NCI-H345 treated with DMSO at 0.1 percent for 48 hours (cell line): ENCODE data around the gene SNAPC2.
"Not testable (repeated sequence)": the region's sequence is repeated elsewhere in the genome, so short reads cannot be mapped to it uniquely, and the experiment has no call there.

Experiments used
- DNase-seq: peaks from one replicate; lab custom pipeline; 2025; ENCODE audit not compliant: unreplicated experiment; lab: John Stamatoyannopoulos, UW

The SNAPC2 gene

GRCh38 chr19:7921302-7921966 is 1.3 kb downstream of the SNAPC2 start:
- no peak for DNase-seq

DNA sequence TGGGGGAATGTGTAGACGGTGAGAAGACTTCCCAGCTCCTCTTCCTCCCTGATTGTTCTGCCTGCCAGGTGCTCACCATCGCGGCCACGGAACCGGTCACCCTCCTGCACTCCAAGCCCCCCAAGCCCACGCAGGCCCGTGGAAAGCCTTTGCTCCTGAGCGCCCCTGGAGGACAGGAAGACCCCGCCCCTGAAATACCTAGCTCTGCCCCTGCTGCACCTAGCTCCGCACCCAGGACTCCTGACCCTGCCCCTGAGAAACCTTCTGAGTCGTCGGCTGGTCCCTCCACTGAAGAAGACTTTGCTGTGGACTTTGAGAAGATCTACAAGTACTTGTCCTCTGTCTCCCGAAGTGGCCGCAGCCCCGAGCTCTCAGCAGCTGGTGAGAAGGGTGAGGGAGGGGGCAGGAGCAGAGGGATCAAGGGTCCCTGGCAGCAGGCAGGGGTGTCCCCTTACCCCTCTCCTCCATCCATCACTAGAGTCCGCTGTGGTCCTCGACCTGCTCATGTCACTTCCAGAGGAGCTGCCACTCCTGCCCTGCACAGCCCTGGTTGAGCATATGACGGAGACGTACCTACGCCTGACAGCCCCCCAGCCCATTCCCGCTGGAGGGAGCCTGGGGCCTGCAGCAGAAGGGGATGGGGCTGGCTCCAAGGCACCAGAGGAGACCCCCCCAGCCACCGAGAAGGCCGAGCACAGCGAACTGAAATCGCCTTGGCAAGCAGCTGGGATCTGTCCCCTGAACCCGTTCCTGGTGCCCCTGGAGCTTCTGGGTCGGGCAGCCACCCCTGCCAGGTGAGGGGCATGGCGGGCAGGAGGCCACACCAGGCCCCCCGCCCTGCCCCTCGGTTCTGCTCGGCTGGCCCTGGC is 2.1 kb downstream of the SNAPC2 start:
- no peak for DNase-seq

DNA sequence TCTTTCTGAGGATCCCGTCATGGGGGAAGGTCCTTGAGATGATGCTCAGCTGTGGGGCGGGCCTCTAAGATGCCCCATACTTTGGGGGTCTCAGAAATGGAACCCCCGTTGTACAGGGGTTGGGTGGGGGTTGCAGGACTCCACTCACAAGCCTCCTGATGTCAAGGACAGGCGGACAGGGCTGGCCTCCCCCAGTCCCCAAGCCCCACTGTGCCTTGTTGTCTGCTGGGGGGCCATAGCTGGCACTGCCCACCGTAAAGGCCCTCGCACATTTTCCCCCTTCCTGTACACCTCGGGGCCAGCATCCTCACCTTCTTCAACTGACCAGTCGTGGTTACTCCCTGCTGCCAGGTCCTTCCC is 2.7 kb downstream of the SNAPC2 start:
- DNase-seq = no peak

DNA sequence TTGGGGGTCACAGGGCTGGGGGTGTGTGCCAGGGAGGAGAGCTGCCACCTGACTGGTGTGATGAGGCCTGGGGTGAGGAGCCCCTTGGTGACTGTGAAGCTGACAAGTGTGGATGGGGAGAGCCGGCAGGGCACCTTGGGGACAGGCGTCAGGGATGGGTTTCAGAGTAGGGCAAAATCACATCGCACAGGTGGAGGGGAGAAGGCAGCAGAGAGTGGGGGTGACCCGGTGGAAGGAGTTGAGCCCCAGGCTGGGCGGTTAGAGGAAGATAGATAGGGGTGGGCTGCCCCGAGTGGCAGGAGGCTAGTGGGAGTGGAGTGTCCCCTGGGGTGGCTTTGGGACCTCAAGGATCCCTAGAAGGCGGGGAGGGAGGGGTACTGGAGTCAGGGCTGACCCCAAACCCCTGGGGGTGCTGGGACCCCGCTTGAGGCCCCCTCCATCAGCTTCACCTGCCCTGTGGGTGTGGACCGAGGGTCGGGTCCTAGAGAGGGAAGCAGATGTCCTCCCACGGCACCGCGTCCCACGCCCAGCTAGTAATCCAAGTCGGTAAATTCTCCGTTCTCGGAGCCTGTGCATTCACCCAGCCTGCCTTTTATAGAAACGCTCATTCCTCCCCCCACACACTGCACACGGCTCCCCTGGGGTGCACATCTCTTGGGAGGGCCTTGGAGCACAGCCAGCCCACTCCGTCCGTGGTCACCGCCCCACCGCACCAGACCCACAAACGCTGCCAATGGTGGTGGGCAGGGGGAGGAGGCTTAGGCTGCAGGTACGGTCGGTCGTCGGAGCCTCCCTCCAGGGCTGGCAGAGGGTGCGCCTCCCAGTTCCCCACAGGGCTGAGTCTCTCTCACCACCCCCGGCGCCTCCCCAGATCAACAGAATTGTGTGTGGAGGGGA is 3.4 kb downstream of the SNAPC2 start:
- no peak for DNase-seq

- no peak for DNase-seq
Measured at GRCh38 chr19:7924241-7924640, 4.1 kb downstream of the SNAPC2 start.

- no peak for DNase-seq
Measured at GRCh38 chr19:7924651-7925170, 4.6 kb downstream of the SNAPC2 start.

GRCh38 chr19:7925171-7925851 is 5.2 kb downstream of the SNAPC2 start:
- DNase-seq = peak; percentile 54

- DNase-seq = peak; percentile 17
Measured at GRCh38 chr19:7926021-7926726, 6.0 kb downstream of the SNAPC2 start, which contains the start of gene CTXN1. Gene CTXN1, minus strand, starts transcription at chr19:7926135. Its CDS starts 597 bp downstream, at chr19:7925538.

- DNase-seq = no peak
Measured at GRCh38 chr19:7926727-7927604, 6.8 kb downstream of the SNAPC2 start.

DNA sequence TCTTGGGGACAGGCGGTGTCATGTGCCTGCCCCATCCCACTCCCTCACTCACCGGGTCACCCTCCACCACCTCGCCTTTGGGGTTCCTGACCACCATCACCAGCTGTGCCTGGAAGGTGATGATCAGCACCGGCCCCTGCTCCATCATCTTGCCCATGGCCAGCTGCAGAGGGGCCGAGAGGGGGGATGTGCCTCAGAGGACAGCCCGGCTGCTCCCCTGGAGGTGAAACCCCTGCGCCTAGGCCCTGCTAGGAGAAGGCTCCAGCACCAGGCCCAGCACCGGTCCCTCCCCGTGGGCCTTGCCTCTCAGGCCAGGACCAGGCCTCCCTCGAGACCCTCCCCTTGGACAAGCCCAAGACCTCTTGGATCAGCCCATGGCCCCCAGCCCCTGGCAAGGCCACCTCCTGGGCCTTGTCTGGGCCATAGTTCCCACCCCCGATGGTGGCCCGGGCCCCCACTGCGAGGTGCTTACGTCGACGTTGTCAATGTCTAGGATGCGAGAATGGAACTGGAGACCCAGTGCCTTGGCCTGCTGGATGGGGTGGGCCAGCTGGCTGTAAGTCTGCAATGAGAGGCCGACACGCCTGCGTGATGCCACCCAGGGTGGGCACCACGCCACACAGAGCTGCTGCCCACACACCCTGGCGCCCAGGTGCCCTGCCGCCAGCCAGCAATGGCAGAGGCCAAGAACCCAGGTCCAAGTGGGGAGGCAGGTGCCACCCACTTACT is 7.6 kb downstream of the SNAPC2 start:
- DNase-seq = no peak

DNA sequence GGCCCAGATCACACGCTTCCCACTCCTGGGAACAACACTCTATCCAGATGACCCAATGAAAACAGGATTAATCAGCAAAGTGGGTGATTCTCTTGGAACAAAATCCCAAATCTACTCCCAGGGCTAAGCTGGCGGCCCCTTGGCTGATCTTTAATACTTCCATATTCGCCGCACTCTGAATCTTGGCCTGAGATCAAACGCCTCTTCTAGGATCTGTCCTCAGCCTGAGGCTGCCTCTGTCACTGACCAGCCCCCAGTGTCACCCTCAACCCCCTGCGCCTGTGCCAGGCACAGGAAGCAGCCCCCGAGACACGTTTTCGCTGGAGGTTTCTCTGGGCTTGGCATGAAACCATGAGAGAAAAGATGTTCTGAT is 8.2 kb downstream of the SNAPC2 start:
- no peak for DNase-seq

DNA sequence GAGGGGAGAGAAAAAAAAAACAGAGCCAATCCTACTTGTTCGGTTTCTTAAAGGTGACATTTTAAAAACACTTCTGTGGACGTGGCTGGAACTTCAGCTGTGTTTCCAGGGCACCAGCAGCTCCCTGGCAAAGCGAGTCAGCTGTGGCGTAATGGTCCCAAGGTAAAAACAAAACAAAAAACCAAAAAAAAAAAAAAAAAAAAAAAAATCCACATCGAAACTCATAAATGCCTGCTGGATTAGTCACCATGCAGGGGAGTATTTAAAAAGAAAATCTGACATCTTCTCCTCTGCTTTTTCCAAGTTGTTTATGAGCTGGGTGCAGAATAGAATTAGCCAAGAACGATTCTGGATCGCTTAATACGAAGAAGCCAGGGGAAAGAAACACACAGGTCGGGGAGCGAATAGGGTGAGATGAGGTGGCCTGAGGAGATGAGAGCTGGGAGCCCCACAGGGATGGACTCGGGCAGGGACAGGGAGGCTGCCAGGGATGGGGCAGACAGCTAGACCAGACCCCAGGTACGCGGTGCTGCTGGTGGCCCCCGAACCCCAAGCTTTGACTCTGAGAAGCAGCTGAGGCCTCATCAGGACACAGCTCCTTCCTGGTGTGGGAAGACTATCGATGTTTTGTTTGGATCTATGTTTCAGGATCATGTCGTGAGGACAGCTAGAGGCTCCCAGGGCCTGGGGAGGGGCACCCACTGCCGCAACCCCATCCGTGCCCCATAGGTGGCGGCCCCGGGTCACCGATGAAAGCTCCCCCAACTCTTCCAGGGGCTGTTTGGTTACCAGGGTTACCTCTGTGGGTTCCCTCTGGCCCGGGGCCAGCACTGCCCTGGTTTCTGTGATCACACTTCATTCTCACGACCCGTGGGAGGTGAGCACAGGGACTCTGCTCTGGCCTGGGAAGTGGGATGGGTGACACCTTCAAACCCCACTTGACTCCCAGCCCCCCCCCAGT is 8.9 kb downstream of the SNAPC2 start:
- DNase-seq = no peak

DNA sequence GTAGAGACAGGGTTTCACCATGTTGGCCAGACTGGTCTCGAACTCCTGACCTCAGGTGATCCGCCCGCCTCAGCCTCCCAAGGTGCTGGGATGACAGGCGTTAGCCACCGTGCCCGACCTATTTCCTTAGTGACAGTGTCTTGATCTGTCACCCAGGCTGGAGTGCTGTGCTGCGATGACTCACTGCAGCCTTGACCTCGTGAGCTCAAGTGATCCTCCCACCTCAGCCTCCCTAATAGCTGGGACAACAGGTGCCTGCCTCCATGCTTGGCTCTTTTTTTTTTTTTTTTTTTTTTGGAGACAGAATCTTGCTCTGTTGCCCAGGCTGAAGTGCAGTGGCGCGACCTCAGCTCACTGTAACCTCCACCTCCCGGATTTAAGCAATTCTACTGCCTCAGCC is 9.9 kb downstream of the SNAPC2 start:
- DNase-seq = not testable (repeated sequence)

DNA sequence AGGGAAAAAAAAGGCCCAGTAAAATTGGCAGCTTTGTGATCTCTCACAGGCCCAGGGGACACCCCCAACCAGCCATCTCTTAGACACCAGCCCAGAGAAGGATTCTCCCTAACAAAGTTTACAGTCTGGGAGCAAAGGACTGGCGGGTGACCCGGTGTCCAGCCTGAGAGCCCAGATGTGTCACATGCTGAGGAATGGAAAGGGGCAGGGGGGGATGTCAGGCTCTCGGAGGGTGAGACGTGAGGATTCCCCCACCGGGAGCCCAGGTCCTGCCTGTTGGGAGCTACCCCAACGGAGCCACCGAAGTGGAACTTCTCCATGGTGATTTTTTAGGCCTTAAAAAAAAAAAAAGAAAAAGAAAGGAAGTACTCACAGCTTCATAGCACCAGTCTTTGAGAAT is 10.6 kb downstream of the SNAPC2 start:
- DNase-seq = no peak

DNA sequence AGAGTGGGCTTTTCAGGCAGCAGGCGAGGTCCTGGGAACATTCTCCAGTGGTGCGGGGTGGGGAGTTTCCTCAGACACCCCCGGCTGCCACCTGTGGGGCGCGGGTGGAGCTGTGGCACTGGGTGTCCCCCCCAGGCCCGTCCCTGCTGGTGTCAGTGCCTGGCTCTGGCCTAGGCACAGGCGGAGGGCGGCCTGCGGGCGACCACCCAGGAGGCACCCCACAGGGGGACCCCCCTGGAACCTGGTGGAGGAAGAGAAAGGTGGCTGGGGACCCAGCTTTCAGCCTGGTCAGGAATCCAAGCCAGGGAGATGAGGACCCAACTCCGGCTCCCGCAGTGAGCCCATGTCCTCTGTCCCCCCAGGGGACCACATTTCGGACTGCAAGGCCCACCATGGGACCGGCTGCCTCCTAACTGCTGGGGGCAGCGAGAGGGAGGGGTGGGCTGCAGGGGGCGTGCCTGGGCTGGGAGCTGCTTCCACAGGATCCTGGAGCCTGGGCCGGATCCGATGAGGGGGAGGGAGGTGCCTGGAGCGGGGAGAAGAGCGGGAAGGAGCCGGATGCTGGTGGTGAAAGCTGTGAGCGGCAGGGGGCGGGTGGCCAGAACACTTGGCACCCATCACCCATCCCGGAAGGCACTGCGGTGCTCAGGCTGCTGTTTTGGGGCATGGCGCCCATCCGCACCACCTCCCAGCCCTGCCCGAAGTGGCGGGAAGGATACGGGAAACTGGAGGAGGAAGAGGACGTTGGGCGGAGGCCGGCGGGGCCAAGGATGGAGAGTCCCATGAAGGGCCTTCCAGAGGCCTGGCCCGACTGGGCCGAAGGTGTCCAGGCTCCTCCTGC is 11.3 kb downstream of the SNAPC2 start:
- no peak for DNase-seq

DNA sequence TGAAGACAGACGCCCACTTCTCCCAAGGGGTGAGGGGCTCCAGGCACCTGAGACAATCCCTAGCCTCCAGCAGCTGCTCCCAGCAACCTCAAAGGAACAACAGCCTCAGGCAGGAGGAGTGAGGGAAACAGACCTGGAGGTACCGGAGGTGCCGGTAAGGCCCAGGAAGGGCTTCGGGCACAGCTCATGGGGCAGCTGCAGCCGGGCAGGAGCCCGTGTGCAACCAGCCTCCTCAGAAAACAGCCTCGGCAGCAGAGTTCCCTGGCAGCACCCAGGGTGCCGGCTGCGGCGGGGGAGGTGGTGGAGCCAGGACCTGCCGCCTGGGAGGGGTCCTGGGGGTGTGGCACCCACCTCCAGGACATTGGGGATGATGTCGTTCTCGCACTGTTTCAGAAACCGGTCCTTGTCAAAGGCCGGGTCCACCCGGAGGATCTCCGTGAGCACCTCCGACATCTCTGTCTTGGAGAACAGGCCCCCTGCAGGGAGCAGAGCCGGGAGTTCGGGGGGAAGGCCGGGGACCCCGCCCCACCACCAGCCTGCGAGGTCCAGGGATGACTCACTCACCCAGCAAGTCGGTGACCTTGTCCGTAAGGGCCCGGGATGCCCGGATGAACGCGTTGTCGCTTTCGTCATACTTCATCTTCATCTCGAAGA is 12.3 kb downstream of the SNAPC2 start:
- no peak for DNase-seq
